A549 (cell line): ENCODE measurements around the gene KLK12. TPM values are rescaled to one million over a fixed set of nuclear protein-coding genes. Genes with fewer than 3 reads are reported as not detected.

Source experiments
- ATAC-seq, 2 experiments: fragments of 200-7000 bp in 1 of 2; fragments of >200 bp in 1 of 2; cut with Nextera tagmentation in 1 of 2; cut with Tn5 transposase in 1 of 2; 3 replicates each; pipeline versions ENCODE4 v1.8.0 to v1.9.1; 2018 to 2020; ENCODE audit warnings: mild to moderate bottlenecking in 1 of 2, moderate library complexity in 1 of 2
- CTCF ChIA-PET: fragments of 300-600 bp; sonication (Branson Sonifier 250); formaldehyde crosslinking; extraction: SDS; loops from one replicate; lab custom pipeline; 2021; ENCODE audit warnings: antibody characterized with exemption, inconsistent platforms; lab: Yijun Ruan, JAX
- POLR2A ChIA-PET: fragments of 350-600 bp; formaldehyde crosslinking; extraction: SDS; loops from one replicate; lab custom pipeline; 2021; ENCODE audit warnings: antibody characterized with exemption, inconsistent platforms; lab: Yijun Ruan, JAX
- DNase-seq, 2 experiments: peaks; one replicate each; pipeline versions ENCODE4 v3.0.0 to v3.0.0-alpha.2; 2011 to 2016; ENCODE audit warnings: low read depth in 1 of 2, low spot score in 1 of 2
- FAIRE-seq: peaks from 2 replicates; lab custom pipeline; 2011; peaks lifted over from hg19 to GRCh38; lab: Jason Lieb, UNC
- H3K27ac ChIP-seq, 2 experiments: fragments of >200 bp; sonication (Bioruptor Twin); formaldehyde crosslinking; 3 replicates each; pipeline ENCODE4 v1.5.1; 2016 to 2017
- H3K4me1 ChIP-seq: fragments of >200 bp; sonication (Bioruptor Twin); formaldehyde crosslinking; 3 replicates; pipeline ENCODE4 v1.6.1; 2016
- H3K4me2 ChIP-seq: fragments of >200 bp; sonication (Bioruptor Twin); formaldehyde crosslinking; 3 replicates; pipeline ENCODE4 v1.6.1; 2016
- H3K4me3 ChIP-seq: fragments of >200 bp; sonication (Bioruptor Twin); formaldehyde crosslinking; 3 replicates; pipeline ENCODE4 v1.5.1; 2016
- H3K9me3 ChIP-seq: fragments of >200 bp; sonication (Bioruptor Twin); formaldehyde crosslinking; 3 replicates; pipeline ENCODE4 v1.6.1; 2016
- BHLHE40 ChIP-seq: IDR thresholded peaks from 2 replicates; pipeline ENCODE4 v1.6.1; 2012; ENCODE audit warnings: low read depth, low read length, inconsistent platforms
- CBX2 ChIP-seq: fragments of 200-600 bp; sonication (generic); IDR thresholded peaks from 2 replicates; pipeline ENCODE4 v1.6.1; 2016; ENCODE audit warnings: low read depth, mild to moderate bottlenecking, borderline replicate concordance
- CBX8 ChIP-seq: fragments of 200-600 bp; sonication (generic); IDR thresholded peaks from 2 replicates; pipeline ENCODE4 v1.6.1; 2016
- CEBPB ChIP-seq, 2 experiments: fragments of >200 bp in 1 of 2; sonication (Bioruptor Twin) in 1 of 2; formaldehyde crosslinking in 1 of 2; IDR thresholded peaks; 2 replicates each; pipeline ENCODE4 v1.6.1; 2012 to 2016
- CHD4 ChIP-seq: fragments of 200-600 bp; sonication (generic); IDR thresholded peaks from 2 replicates; pipeline ENCODE4 v1.6.1; 2016; ENCODE audit warnings: antibody characterized with exemption, mild to moderate bottlenecking, borderline replicate concordance
- EHMT2 ChIP-seq: fragments of 200-600 bp; sonication (generic); IDR thresholded peaks from 2 replicates; pipeline ENCODE4 v1.6.1; 2016; ENCODE audit warnings: antibody characterized with exemption, low read depth, mild to moderate bottlenecking, moderate library complexity
- FOSL2 ChIP-seq, 2 experiments: fragments of 450-650 bp in 1 of 2; fragments of >200 bp in 1 of 2; sonication (Bioruptor Twin) in 1 of 2; formaldehyde crosslinking; IDR thresholded peaks; 2 replicates each; pipeline versions ENCODE4 v1.5.0 to v1.6.1; 2016 to 2020; ENCODE audit warnings: mild to moderate bottlenecking in 1 of 2, moderate library complexity in 1 of 2
- HEYL ChIP-seq: fragments of 250-450 bp; sonication (Bioruptor Pico); IDR thresholded peaks from 2 replicates; pipeline ENCODE4 v1.8.0; 2021; ENCODE audit warnings: mild to moderate bottlenecking, moderate library complexity
- HOXA7 ChIP-seq: fragments of 250-450 bp; sonication (Bioruptor Pico); IDR thresholded peaks from 2 replicates; pipeline ENCODE4 v1.5.0; 2020; ENCODE audit warnings: mild to moderate bottlenecking, moderate library complexity
- KDM5A ChIP-seq: fragments of 200-600 bp; sonication (generic); IDR thresholded peaks from 2 replicates; pipeline ENCODE4 v1.6.1; 2016; ENCODE audit warnings: antibody characterized with exemption, mild to moderate bottlenecking
- MAZ ChIP-seq: fragments of 150-350 bp; IDR thresholded peaks from 2 replicates; pipeline ENCODE4 v1.6.1; 2014; ENCODE audit warnings: antibody characterized with exemption, low read depth, low read length, borderline replicate concordance
- PHF8 ChIP-seq: fragments of 200-600 bp; sonication (generic); IDR thresholded peaks from 2 replicates; pipeline ENCODE4 v1.6.1; 2016; ENCODE audit warnings: low read depth, mild to moderate bottlenecking, antibody characterized with exemption, moderate library complexity, borderline replicate concordance
- POLR2A ChIP-seq: IDR thresholded peaks from 2 replicates; pipeline ENCODE4 v1.6.1; 2012; ENCODE audit warnings: mild to moderate bottlenecking, low read length
- POLR2AphosphoS2 ChIP-seq: conservative IDR thresholded peaks from 2 replicates; pipeline ENCODE4 v1.6.1; 2012; ENCODE audit warnings: low read length, improper control_type of control experiment, inconsistent platforms
- RAD21 ChIP-seq, 2 experiments: fragments of >200 bp in 1 of 2; sonication (Bioruptor Twin) in 1 of 2; formaldehyde crosslinking in 1 of 2; IDR thresholded peaks in 1 of 2; conservative IDR thresholded peaks in 1 of 2; 2 replicates in 1 of 2; 3 replicates in 1 of 2; pipeline ENCODE4 v1.6.1; 2012 to 2018; ENCODE audit warnings: inconsistent platforms in 1 of 2
- RARB ChIP-seq: fragments of 250-450 bp; sonication (Bioruptor Pico); IDR thresholded peaks from 2 replicates; pipeline ENCODE4 v1.8.0; 2021; ENCODE audit warnings: mild to moderate bottlenecking, moderate library complexity
- RCOR1 ChIP-seq: fragments of 150-350 bp; IDR thresholded peaks from 2 replicates; pipeline ENCODE4 v1.6.1; 2014; ENCODE audit warnings: antibody characterized with exemption, low read length, low read depth
- RFX5 ChIP-seq: fragments of 450-650 bp; IDR thresholded peaks from 2 replicates; pipeline ENCODE4 v1.7.1; 2014; ENCODE audit warnings: antibody characterized with exemption, mild to moderate bottlenecking, moderate library complexity
- TP53 ChIP-seq: fragments of 250-450 bp; sonication (Bioruptor Pico); IDR thresholded peaks from 2 replicates; pipeline ENCODE4 v1.5.0; 2021; ENCODE audit warnings: mild to moderate bottlenecking, moderate library complexity
- ZC3H11A ChIP-seq: fragments of 450-650 bp; IDR thresholded peaks from 2 replicates; pipeline ENCODE4 v1.6.1; 2014; ENCODE audit warnings: antibody characterized with exemption, mild to moderate bottlenecking
- WGBS: methylation state at CpG from one replicate; pipeline ENCODE4 v1.1.6; 2017; ENCODE audit errors: missing lambda C conversion rate; 5-methylcytosine and 5-hydroxymethylcytosine counted together
- polyA plus RNA-seq, 4 experiments: library from polyadenylated mRNA; depleted of rRNA in 3 of 4; stranded (reverse); fragments of >200 nt; fragmentation: RNase III in 1 of 4; extraction: RNeasy Plus Mini Kit Qiagen cat#74134 plus additional on column Dnase treatment in 1 of 4; gene quantifications; 2 replicates in 3 of 4; 3 replicates in 1 of 4; pipeline ENCODE4 v1.2.3, GENCODE V29; 2011 to 2017
- TF ChIP-seq, protein P1 (sequence below): IDR thresholded peaks from 2 replicates; pipeline ENCODE4 v1.6.1; 2012
- TF ChIP-seq, protein P2 (sequence below): fragments of >200 bp; sonication (Bioruptor Twin); formaldehyde crosslinking; IDR thresholded peaks from 2 replicates; pipeline ENCODE4 v1.6.1; 2016
- TF ChIP-seq, protein P3 (sequence below): IDR thresholded peaks from 2 replicates; pipeline ENCODE4 v1.6.1; 2012
- TF ChIP-seq, protein P4 (sequence below): fragments of 450-650 bp; IDR thresholded peaks from 2 replicates; pipeline ENCODE4 v1.6.1; 2014; ENCODE audit warnings: antibody characterized with exemption
- TF ChIP-seq, protein P5 (sequence below): fragments of >200 bp; sonication (Bioruptor Twin); formaldehyde crosslinking; IDR thresholded peaks from 3 replicates; pipeline ENCODE4 v1.6.1; 2016
- TF ChIP-seq, protein P6 (sequence below): fragments of 200-600 bp; sonication (generic); IDR thresholded peaks from 2 replicates; pipeline ENCODE4 v1.6.1; 2016; ENCODE audit warnings: antibody characterized with exemption, mild to moderate bottlenecking, moderate library complexity

KLK12 gene
- polyA plus RNA-seq, 2 of the 4 experiments (the other 2 are of a cell fraction) = not detected

DNA sequence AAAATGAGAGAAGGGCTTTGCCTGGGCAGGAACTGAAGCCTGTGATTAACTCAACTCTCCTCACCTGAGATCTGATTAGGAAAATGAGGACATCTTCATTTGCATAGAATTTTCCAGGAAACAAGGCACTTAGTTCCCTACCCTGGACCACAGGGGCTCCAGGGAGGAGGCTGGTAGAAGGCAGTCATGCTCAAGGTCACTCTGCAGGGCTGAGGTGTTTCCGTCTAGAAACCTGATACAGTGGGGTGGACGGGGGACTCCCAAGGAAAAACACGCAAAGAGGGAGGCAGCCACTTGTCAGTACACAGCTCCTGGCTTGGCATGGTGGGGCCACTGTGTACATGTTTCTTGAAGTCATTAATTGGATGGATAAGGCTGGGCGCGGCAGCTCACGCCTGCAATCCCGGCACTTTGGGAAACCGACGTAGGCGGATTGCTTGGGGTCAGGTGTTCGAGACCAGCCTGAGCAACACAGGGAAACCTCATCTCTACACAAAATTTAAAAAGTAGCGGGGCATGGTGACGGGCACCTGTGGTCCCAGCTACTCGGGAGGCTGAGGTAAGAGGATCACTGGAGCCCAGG lies 41.9 kb upstream of the KLK12 start:
- Histone ChIP-seq H3K27ac (no peak overlapping the region), H3K4me1 (no peaks in the 10 kb centered on the region), H3K4me3 (no peak overlapping the region), H3K4me2 (no peak overlapping the region), H3K9me3 (peaks cover 23% of the 10 kb centered on the region)
- no peak for FAIRE-seq
- ATAC-seq = no peak
- ChIA-PET CTCF (interaction anchor here (0.9 to 1.0 kb wide), 2 partner anchors 18 to 147 kb away, joined by 3 read pairs; no protein-coding TSS in a partner anchor), POLR2A (no interaction called here)
- 68% methylated on average over 12 of the region's 14 CpGs for WGBS
- DNase-seq = no peak
- TF ChIP-seq, protein P1, sequence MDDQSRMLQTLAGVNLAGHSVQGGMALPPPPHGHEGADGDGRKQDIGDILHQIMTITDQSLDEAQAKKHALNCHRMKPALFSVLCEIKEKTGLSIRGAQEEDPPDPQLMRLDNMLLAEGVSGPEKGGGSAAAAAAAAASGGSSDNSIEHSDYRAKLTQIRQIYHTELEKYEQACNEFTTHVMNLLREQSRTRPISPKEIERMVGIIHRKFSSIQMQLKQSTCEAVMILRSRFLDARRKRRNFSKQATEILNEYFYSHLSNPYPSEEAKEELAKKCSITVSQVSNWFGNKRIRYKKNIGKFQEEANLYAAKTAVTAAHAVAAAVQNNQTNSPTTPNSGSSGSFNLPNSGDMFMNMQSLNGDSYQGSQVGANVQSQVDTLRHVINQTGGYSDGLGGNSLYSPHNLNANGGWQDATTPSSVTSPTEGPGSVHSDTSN = no peak
- TF ChIP-seq, protein P2, sequence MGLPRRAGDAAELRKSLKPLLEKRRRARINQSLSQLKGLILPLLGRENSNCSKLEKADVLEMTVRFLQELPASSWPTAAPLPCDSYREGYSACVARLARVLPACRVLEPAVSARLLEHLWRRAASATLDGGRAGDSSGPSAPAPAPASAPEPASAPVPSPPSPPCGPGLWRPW = no peak
- TF ChIP-seq MAZ = no peak
- TF ChIP-seq RAD21 (conservative IDR thresholded peaks at IDR 0.05 in 1 of 2, IDR thresholded peaks at IDR 0.05 in 1 of 2) = no peak
- TF ChIP-seq, protein P3, sequence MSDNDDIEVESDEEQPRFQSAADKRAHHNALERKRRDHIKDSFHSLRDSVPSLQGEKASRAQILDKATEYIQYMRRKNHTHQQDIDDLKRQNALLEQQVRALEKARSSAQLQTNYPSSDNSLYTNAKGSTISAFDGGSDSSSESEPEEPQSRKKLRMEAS = no peak
- no peak for TF ChIP-seq RARB (CRISPR knock-in tag)
- no peak for TF ChIP-seq TP53 (CRISPR knock-in tag)
- no peak for TF ChIP-seq BHLHE40
- no peak for TF ChIP-seq CBX2
- no peak for TF ChIP-seq CBX8
- no peak for TF ChIP-seq KDM5A
- no peak for TF ChIP-seq RFX5
- TF ChIP-seq ZC3H11A = no peak
- no peak for TF ChIP-seq HOXA7 (CRISPR knock-in tag)
- TF ChIP-seq RCOR1 = no peak
- TF ChIP-seq, all 56 proteins: peak for 0

DNA sequence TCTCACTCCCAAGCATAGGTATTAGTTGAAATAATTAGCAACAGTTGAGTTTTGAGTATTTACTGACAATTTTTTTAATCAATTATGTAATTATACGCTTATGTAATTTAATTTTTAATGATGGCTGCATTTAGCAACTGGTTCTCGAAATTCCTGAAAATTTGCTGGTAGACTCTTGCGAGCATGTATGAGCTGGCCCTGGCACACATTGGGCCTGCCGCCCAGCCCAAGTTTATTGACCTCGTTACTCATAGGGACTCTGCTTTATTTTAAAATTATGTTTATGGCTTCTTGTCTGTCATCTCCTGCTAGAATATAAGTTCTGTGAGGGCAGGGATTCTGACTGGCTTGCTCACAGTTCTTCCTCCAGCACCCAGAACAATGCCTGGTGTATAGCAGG lies 41.2 kb upstream of the KLK12 start:
- WGBS = 25% methylated on average over 5 of the region's 5 CpGs
- no peak for TF ChIP-seq CHD4
- TF ChIP-seq POLR2A = no peak
- TF ChIP-seq PHF8 = no peak
- no peak for TF ChIP-seq FOSL2 (IDR thresholded peaks at IDR 0.05)
- no peak for TF ChIP-seq FOSL2 (CRISPR knock-in tag; IDR thresholded peaks at IDR 0.05)
- no peak for TF ChIP-seq HOXA7 (CRISPR knock-in tag)
- TF ChIP-seq, protein P4, sequence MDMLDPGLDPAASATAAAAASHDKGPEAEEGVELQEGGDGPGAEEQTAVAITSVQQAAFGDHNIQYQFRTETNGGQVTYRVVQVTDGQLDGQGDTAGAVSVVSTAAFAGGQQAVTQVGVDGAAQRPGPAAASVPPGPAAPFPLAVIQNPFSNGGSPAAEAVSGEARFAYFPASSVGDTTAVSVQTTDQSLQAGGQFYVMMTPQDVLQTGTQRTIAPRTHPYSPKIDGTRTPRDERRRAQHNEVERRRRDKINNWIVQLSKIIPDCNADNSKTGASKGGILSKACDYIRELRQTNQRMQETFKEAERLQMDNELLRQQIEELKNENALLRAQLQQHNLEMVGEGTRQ = no peak
- TF ChIP-seq, protein P5, sequence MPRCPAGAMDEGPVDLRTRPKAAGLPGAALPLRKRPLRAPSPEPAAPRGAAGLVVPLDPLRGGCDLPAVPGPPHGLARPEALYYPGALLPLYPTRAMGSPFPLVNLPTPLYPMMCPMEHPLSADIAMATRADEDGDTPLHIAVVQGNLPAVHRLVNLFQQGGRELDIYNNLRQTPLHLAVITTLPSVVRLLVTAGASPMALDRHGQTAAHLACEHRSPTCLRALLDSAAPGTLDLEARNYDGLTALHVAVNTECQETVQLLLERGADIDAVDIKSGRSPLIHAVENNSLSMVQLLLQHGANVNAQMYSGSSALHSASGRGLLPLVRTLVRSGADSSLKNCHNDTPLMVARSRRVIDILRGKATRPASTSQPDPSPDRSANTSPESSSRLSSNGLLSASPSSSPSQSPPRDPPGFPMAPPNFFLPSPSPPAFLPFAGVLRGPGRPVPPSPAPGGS = no peak
- TF ChIP-seq RAD21 (conservative IDR thresholded peaks at IDR 0.05 in 1 of 2, IDR thresholded peaks at IDR 0.05 in 1 of 2) = no peak
- TF ChIP-seq, all 56 proteins: peak for 0
- ChIA-PET CTCF (interaction anchor here (1.1 kb wide), 1 partner anchor 183 kb away, joined by 3 read pairs; no protein-coding TSS in a partner anchor), POLR2A (no interaction called here)
- no peak overlapping the region for H3K4me2 ChIP-seq
- no peak overlapping the region for H3K4me3 ChIP-seq
- no peak for DNase-seq
- no peak for FAIRE-seq
- ATAC-seq = no peak
- peaks cover 23% of the 10 kb centered on the region for H3K9me3 ChIP-seq
- no peaks in the 10 kb centered on the region for H3K4me1 ChIP-seq
- no peak overlapping the region for H3K27ac ChIP-seq

DNA sequence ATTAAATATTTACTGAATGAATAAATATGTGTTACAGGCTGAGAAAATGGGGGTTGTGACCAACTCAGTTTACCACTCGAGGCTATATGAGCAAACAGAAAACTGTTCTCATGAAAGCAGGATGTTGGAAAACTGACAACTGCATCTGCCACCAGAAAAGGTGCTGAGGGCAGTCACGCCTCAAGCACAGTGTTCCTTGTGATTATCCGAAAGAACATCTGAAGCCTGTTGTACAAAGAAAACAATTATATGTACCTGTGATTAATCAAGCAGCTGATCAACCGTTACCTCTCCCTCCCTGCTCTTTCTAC lies 36.2 kb upstream of the KLK12 start:
- H3K27ac ChIP-seq = no peak overlapping the region
- H3K4me2 ChIP-seq = no peak overlapping the region
- WGBS = 15% methylated on average over 4 of the region's 4 CpGs
- ATAC-seq (no peak), FAIRE-seq (no peak), DNase-seq (no peak)
- ChIA-PET CTCF (interaction anchor here (1.3 kb wide), 1 partner anchor 24 kb away, joined by 4 read pairs; no protein-coding TSS in a partner anchor), POLR2A (no interaction called here)
- peaks cover 23% of the 10 kb centered on the region for H3K9me3 ChIP-seq
- no peak overlapping the region for H3K4me3 ChIP-seq
- no peaks in the 10 kb centered on the region for H3K4me1 ChIP-seq
- TF ChIP-seq KDM5A (no peak), HOXA7 (CRISPR knock-in tag) (no peak), ZC3H11A (no peak), RAD21 (conservative IDR thresholded peaks at IDR 0.05 in 1 of 2, IDR thresholded peaks at IDR 0.05 in 1 of 2) (no peak), CEBPB (IDR thresholded peaks at IDR 0.05) (no peak), EHMT2 (no peak), POLR2AphosphoS2 (no peak), PHF8 (no peak), RCOR1 (no peak), HEYL (CRISPR knock-in tag) (no peak)
- TF ChIP-seq, protein P6, sequence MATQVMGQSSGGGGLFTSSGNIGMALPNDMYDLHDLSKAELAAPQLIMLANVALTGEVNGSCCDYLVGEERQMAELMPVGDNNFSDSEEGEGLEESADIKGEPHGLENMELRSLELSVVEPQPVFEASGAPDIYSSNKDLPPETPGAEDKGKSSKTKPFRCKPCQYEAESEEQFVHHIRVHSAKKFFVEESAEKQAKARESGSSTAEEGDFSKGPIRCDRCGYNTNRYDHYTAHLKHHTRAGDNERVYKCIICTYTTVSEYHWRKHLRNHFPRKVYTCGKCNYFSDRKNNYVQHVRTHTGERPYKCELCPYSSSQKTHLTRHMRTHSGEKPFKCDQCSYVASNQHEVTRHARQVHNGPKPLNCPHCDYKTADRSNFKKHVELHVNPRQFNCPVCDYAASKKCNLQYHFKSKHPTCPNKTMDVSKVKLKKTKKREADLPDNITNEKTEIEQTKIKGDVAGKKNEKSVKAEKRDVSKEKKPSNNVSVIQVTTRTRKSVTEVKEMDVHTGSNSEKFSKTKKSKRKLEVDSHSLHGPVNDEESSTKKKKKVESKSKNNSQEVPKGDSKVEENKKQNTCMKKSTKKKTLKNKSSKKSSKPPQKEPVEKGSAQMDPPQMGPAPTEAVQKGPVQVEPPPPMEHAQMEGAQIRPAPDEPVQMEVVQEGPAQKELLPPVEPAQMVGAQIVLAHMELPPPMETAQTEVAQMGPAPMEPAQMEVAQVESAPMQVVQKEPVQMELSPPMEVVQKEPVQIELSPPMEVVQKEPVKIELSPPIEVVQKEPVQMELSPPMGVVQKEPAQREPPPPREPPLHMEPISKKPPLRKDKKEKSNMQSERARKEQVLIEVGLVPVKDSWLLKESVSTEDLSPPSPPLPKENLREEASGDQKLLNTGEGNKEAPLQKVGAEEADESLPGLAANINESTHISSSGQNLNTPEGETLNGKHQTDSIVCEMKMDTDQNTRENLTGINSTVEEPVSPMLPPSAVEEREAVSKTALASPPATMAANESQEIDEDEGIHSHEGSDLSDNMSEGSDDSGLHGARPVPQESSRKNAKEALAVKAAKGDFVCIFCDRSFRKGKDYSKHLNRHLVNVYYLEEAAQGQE = no peak
